T-helper 17 cell (primary cell): ENCODE measurements around the gene AGAP1. TPM values are rescaled to one million over a fixed set of nuclear protein-coding genes. Genes with fewer than 3 reads are reported as not detected.

Experiments
- ATAC-seq: fragments of 150-1000 bp; cut with Tn5 transposase; 2 replicates; pipeline ENCODE4 v1.10.0; 2021; ENCODE audit warnings: mild to moderate bottlenecking, moderate library complexity
- DNase-seq, 3 donors: peaks; one replicate each; pipeline versions ENCODE4 v3.0.0 to v3.0.0-alpha.2; 2020 to 2021
- H3K9me3 ChIP-seq: one replicate; pipeline ENCODE4 v1.7.0; 2013; ENCODE audit warnings: low read length, mild to moderate bottlenecking; ENCODE audit not compliant: control insufficient read depth, poor library complexity, severe bottlenecking
- H3K27ac Mint-ChIP-seq: one replicate; pipeline ENCODE4 v1.8.0; 2022; ENCODE audit warnings: mild to moderate bottlenecking, moderate library complexity, mixed read lengths
- H3K27me3 Mint-ChIP-seq: one replicate; pipeline ENCODE4 v1.8.0; 2022; ENCODE audit warnings: mixed read lengths
- H3K36me3 Mint-ChIP-seq: one replicate; pipeline ENCODE4 v1.8.0; 2022; ENCODE audit warnings: low read depth, mixed read lengths
- H3K4me1 Mint-ChIP-seq: one replicate; pipeline ENCODE4 v1.8.0; 2022; ENCODE audit warnings: mild to moderate bottlenecking, mixed read lengths
- H3K4me3 Mint-ChIP-seq: one replicate; pipeline ENCODE4 v1.8.0; 2022; ENCODE audit warnings: mild to moderate bottlenecking, moderate library complexity, mixed read lengths
- total RNA-seq, 4 donors: library from RNA in 2 of 4; stranded (reverse) in 2 of 4; gene quantifications; one replicate each; pipeline ENCODE4 v1.2.3 and lab custom pipeline; 2022 to 2026

The AGAP1 gene
- total RNA-seq, 2 donors from 2014 or later: 7.6 to 16.8 TPM

DNA sequence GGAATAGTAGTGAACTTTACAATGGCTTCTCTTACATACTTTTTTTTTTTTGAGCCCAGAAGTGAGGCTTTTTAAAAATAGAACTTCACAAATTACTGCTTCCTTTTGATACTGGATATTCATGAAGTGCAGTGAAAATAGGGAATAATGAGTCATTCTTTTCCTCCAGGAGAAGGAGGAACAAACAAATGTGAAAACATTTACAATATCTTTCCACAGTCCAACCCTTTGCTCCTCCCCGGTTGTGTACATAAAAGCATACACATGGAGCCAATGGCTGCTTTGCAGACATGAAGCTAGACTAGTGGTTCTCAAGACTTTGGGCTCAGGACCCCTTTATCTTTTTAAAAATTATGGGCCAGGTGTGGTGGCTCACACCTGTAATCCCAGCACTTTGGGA, 407.4 kb downstream of the AGAP1 start:
- Mint-ChIP-seq H3K4me3 (no peak overlapping the region), H3K36me3 (no peaks in the 10 kb centered on the region), H3K4me1 (no peaks in the 10 kb centered on the region), H3K27ac (no peak overlapping the region), H3K27me3 (peaks cover 16% of the 10 kb centered on the region)
- no peaks in the 10 kb centered on the region for H3K9me3 ChIP-seq
- ATAC-seq: no peak
- no peak for DNase-seq

DNA sequence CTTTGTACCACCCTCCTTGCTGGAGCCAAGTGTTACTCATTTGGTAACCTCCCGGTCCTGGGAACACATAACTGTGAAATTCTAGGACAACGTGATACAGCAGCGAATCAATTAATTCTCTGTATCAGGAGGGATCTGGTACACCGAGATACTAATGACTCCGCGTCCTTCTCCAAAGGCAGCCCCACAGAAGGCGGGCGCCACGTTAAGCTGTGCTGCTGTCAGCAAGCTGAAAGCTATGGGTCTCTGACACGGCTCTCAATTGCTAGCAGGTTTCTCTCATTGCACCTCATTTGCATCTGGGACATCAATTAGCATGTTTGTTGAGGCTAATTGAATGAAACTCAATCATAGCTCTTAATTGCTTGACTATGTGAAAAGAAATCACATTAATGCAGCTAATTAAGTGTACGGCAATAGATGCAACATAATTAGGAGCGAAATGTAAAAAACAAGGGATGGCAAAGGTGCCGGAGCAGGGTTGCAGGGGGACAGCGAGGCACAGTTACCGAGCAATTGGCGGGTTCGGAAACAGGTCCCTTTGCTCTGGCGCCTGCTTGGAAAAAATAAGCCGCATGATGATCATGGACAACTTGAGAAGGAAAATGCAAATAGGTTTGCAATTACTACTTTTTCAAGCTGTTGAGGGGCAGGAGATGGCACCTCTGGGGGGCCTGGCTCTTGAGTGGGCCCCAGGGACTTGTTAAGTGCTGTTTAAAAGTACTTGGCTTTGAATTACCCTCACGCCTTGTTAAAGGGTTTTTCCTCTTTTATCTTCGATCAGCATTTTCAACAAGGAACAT, 410.1 kb downstream of the AGAP1 start:
- Mint-ChIP-seq H3K4me3 (no peak overlapping the region), H3K27me3 (peaks cover 26% of the 10 kb centered on the region), H3K4me1 (no peaks in the 10 kb centered on the region), H3K27ac (no peak overlapping the region), H3K36me3 (no peaks in the 10 kb centered on the region)
- DNase-seq (no peak), ATAC-seq (no peak)
- no peaks in the 10 kb centered on the region for H3K9me3 ChIP-seq

DNA sequence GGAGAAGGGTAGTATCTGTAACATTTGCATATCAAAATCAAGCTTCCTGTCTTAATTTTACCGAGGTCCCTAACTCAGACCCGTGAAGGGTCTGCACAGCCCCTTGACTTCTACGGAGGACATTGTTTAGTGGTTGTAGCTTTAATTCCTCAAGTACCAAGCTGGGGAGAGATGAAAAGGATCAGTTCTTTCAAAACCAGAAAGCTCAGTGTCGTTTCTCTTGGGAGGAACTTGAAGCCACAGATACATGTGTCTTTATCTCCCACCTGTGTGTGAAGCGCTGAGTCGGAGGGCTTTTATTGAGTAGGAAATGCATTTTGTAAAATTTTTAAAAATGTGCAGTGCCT, 410.7 kb downstream of the AGAP1 start:
- ATAC-seq (no peak), DNase-seq (no peak)
- Mint-ChIP-seq H3K36me3 (no peaks in the 10 kb centered on the region), H3K4me1 (no peaks in the 10 kb centered on the region), H3K4me3 (no peak overlapping the region), H3K27me3 (peaks cover 26% of the 10 kb centered on the region), H3K27ac (no peak overlapping the region)
- no peaks in the 10 kb centered on the region for H3K9me3 ChIP-seq

DNA sequence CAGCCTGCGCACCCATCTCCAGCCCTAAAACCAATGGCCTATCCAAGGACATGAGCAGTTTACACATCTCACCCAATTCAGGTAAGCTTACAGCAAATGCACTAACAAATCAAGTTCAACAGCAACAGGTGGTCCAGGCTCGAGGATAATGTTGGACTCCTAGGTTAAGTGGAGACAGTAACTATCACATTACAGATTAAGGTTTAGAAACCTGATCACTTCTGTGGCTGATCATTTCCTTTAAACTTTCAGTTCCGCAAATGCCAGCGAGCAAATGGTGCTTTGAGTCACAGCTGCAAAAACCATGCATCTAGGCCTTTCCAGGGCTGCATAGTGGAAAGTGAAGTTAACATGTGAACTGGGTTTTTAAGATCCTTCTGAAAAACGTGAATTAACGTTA, 415.0 kb downstream of the AGAP1 start:
- Mint-ChIP-seq H3K27ac (no peak overlapping the region), H3K27me3 (peaks cover 20% of the 10 kb centered on the region), H3K36me3 (no peaks in the 10 kb centered on the region), H3K4me3 (no peak overlapping the region), H3K4me1 (no peaks in the 10 kb centered on the region)
- ATAC-seq: no peak
- no peak for DNase-seq
- no peaks in the 10 kb centered on the region for H3K9me3 ChIP-seq

DNA sequence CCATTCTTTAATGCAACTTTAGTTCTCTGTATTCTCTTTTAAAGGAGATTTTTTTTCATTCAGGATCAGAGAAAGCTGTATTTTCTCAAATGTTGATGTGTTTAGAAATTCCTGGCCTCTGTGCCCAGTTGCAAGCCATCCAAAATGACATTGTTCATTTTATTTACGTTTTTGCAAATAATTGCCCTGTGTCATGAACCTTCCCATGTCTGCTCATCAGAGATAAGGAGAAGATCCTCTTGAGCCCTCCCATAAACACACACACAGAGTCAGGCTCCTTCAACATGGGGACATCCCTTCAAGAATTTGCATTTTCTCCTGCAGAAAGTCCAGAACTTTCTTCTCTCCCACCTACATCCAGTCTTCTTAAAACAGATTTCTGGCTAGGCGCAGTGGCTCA, 415.5 kb downstream of the AGAP1 start:
- no peak overlapping the region for H3K4me3 Mint-ChIP-seq
- H3K4me1 Mint-ChIP-seq: no peaks in the 10 kb centered on the region
- no peak overlapping the region for H3K27ac Mint-ChIP-seq
- ATAC-seq (no peak), DNase-seq (no peak)
- peaks cover under 1% of the 10 kb centered on the region for H3K36me3 Mint-ChIP-seq
- peaks cover 22% of the 10 kb centered on the region for H3K27me3 Mint-ChIP-seq
- H3K9me3 ChIP-seq: no peaks in the 10 kb centered on the region

DNA sequence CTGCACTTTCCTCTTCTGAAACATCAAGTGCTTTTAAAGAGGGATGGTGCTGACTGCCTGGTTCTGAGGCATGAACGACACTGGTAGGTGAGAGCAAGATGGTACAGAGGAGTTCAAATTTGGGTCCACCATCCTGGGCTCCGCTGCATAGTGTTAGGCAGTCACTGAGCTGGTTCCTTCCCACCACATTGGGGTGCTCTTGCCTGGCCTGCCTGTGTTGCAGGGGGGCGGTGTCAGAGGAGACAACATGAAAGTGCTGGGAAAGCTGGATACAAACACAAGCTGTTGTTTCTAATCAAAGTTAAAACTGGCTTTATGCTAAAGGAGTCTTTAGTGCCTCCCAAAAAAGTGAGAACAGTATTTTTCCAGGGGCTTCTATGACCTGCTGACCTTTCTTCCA, 416.2 kb downstream of the AGAP1 start:
- Mint-ChIP-seq H3K27me3 (peaks cover 27% of the 10 kb centered on the region), H3K27ac (no peak overlapping the region), H3K4me3 (no peak overlapping the region), H3K36me3 (peaks cover 2% of the 10 kb centered on the region), H3K4me1 (no peaks in the 10 kb centered on the region)
- H3K9me3 ChIP-seq: no peaks in the 10 kb centered on the region
- ATAC-seq: no peak
- DNase-seq: no peak

DNA sequence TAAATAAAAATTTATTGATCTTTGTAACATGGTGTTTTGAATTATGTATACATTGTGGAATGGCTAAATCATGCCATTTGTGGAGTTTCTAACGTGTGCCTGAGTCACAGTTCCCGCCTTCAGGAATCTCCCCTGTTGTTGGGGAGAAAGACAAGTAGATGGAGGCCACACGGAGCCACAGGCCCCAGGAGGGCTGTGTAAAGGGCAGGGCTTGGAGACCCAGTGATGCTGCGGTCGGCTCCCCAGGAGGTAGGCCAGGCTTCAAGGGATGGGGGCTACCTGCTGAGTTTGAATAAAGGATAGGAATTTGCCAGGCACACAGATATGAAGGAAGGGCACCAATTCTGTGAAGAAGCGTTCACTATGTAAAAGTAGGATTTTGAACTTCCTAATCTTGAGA, 417.3 kb downstream of the AGAP1 start:
- no peak overlapping the region for H3K27ac Mint-ChIP-seq
- H3K4me1 Mint-ChIP-seq: no peaks in the 10 kb centered on the region
- no peak for ATAC-seq
- H3K4me3 Mint-ChIP-seq: no peak overlapping the region
- DNase-seq: no peak
- H3K36me3 Mint-ChIP-seq: peaks cover 2% of the 10 kb centered on the region
- peaks cover 18% of the 10 kb centered on the region for H3K27me3 Mint-ChIP-seq
- no peaks in the 10 kb centered on the region for H3K9me3 ChIP-seq

DNA sequence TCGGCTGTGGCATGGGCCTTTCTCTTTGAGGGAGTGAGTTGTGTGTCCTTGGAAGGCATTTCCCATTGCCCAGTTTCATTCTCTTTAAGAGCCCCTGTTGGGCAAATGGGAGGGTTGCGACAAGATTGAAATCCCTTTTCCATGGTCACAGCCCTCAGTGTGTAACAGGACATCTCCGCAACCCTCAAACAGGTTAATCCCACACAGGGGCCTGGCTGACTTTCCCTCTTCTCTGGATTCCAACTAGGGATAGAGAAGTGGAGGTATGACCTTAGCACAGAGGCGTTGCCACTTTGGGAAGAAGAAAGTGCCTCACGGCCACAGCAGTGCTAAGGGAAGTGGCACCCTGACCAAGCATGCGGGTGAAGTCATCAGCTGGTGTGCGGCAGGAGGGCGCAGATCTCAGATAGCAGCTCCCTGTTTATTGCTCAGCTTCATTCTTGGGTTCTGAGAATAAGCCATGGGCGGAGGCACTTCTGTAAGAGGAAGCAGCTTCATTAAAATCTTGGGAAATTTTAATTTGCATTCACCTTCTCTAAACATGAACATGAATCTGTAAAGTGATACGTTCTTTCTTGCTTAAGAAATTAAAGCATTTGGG, 417.9 kb downstream of the AGAP1 start:
- Mint-ChIP-seq H3K4me1 (no peaks in the 10 kb centered on the region), H3K4me3 (no peak overlapping the region), H3K36me3 (peaks cover 2% of the 10 kb centered on the region), H3K27me3 (peaks cover 12% of the 10 kb centered on the region), H3K27ac (no peak overlapping the region)
- no peak for DNase-seq
- no peak for ATAC-seq
- no peaks in the 10 kb centered on the region for H3K9me3 ChIP-seq

DNA sequence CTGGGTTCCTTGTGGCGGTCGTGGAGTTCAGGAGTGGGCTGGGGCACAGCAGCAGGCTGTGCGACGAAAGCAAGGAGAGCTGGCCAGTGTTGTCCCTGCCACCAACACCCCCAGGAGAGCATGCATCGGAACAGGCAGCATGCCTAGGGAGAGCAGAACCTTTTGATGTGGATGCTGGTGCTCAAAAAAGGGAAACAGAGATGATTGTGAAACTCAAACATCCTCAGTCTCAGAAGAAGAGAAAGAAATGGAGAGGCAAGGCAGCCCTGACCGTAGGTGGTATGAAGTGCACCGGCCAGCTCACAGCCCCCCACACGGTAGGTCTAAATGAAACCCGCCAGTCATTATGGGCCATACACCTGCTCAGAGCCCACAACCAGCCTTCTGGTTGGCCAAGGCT, 420.9 kb downstream of the AGAP1 start:
- Mint-ChIP-seq H3K27ac (no peak overlapping the region), H3K4me3 (no peak overlapping the region), H3K27me3 (peaks cover 7% of the 10 kb centered on the region), H3K4me1 (no peaks in the 10 kb centered on the region), H3K36me3 (peaks cover 2% of the 10 kb centered on the region)
- ATAC-seq (no peak), DNase-seq (no peak)
- H3K9me3 ChIP-seq: no peaks in the 10 kb centered on the region

DNA sequence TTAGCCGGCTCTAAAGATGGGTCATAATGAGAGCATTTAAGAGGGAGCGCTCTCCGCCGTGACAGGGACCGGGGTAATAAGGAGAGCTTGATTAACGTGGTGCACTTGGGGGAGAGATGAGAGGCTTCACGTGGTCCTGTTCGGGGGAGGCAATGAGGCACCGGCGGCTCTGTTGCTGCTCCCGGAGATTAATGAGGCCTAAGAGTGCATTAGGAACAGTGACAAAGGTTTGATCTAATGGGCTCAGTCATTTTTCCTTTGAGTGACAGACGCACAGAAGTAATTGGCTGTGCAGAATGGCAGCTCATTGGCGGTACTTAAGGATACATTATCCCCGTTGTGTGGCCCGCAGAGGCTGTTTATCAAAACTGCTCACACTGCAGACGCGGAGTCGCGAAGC, 423.7 kb downstream of the AGAP1 start:
- no peak for ATAC-seq
- H3K4me3 Mint-ChIP-seq: no peak overlapping the region
- no peaks in the 10 kb centered on the region for H3K4me1 Mint-ChIP-seq
- no peak overlapping the region for H3K27ac Mint-ChIP-seq
- H3K9me3 ChIP-seq: no peaks in the 10 kb centered on the region
- no peak for DNase-seq
- H3K27me3 Mint-ChIP-seq: peaks cover 7% of the 10 kb centered on the region
- H3K36me3 Mint-ChIP-seq: peaks cover 2% of the 10 kb centered on the region

DNA sequence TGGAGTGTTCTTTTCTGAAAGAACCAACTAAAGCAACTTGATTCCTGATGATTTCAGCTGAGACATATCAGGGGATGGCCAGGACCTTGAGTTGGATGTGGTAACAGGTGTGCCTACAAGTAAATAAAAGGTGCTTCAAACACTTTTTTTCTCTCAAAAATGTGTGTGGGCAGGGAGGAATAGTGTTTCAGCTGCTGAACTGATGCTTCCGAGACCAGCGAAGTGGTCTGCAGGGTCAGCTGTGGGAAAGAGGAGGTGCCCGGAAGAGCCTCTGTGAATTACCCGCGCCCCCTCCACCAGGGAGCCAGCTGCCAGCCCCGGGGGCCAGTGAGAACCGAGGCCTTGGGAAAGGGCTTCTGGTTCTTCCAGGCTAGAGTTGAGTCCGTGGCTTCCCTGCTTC, 425.0 kb downstream of the AGAP1 start:
- ATAC-seq (no peak), DNase-seq (no peak)
- Mint-ChIP-seq H3K27ac (no peak overlapping the region), H3K27me3 (peaks cover 7% of the 10 kb centered on the region), H3K4me3 (no peak overlapping the region), H3K36me3 (peaks cover 2% of the 10 kb centered on the region), H3K4me1 (no peaks in the 10 kb centered on the region)
- H3K9me3 ChIP-seq: no peaks in the 10 kb centered on the region

DNA sequence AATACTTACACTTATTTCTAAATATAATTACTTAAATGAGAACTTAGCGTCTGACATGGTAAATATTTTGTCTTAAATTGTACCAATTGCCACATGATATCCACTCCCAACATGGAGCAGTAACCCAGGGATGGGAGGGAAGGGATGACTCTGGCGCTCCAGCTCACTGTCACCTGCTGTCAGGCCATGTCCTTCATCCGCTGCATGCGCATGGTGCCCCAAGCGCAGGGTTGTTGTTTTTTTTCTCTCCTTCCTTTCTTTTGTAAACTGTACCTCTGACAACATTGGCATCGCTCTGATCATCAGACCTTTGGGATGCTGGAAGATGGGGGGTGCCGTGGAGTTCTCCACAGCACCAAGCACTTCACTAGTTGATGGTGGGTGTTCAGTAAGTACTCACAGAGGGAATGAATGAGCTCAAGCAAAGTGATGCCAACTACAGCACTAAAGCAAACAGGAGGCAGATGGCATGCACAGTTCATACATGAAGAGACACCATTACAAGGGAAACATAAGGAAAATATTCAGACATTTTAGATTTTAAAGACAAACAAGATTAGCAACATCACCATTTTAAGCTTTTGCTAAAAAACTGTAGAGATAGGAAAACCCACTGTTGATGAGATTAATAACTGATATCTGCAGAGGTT, 426.5 kb downstream of the AGAP1 start:
- Mint-ChIP-seq H3K27ac (no peak overlapping the region), H3K4me1 (no peaks in the 10 kb centered on the region), H3K36me3 (no peaks in the 10 kb centered on the region), H3K27me3 (peaks cover 7% of the 10 kb centered on the region), H3K4me3 (no peak overlapping the region)
- DNase-seq (no peak), ATAC-seq (no peak)
- H3K9me3 ChIP-seq: no peaks in the 10 kb centered on the region

DNA sequence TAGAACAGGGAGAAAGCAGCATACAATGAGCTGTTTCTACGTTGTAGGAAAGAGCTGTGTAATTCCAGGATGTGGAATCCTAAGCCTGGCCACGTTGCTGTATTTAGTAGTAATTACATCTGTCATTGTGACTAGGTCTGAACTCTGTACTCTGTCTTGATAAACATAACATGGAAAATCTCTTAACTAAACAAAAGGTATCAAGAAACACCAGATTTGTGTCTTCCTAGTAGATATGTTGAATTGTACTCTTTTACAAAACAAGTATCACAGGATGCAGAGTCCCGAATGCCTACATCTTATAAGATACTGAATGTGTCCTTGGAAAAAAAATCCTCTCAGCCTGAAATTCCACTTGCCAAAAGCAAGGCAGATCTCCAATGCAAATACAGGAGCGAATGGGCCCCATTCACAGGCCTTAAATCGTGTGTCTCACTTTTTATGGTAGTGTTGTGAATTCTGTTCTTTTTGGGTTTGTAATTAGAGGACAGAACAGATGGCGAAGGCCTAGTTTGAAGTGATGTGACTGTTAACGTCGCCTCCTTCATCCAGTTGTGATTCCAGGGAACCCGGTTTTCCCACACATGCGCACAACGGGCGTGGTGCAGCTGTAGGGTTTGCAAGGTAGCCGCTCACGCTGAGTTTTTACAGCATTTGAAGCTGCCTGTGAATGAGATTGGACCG, 427.8 kb downstream of the AGAP1 start:
- Mint-ChIP-seq H3K27ac (no peak overlapping the region), H3K4me1 (no peaks in the 10 kb centered on the region), H3K27me3 (peaks cover 7% of the 10 kb centered on the region), H3K36me3 (no peaks in the 10 kb centered on the region), H3K4me3 (no peak overlapping the region)
- no peaks in the 10 kb centered on the region for H3K9me3 ChIP-seq
- no peak for ATAC-seq
- DNase-seq: no peak
